PC-3 (cell line): ENCODE data around the gene SRGAP1.

Experiments used
- CTCF ChIP-seq: fragments of 300-600 bp; sonication (generic); conservative IDR thresholded peaks from 2 replicates; pipeline ENCODE4 v1.5.1; 2017; ENCODE audit warnings: antibody characterized with exemption, low read depth, mild to moderate bottlenecking, low read length
- EZH2phosphoT487 ChIP-seq: fragments of 300-600 bp; sonication (generic); IDR thresholded peaks from 2 replicates; pipeline ENCODE4 v1.6.1; 2018; ENCODE audit warnings: mild to moderate bottlenecking, antibody characterized with exemption, low read length, borderline replicate concordance

- no peak for TF ChIP-seq EZH2phosphoT487
- TF ChIP-seq CTCF, result no peak
Observed at GRCh38 chr12:64157110-64157509, 312.6 kb downstream of the SRGAP1 start.
